Measurements from ENCODE around the gene FRMD5. TPM values are rescaled to one million over a fixed set of nuclear protein-coding genes. Genes with fewer than 3 reads are reported as not detected.

The FRMD5 gene
- total and polyA plus RNA-seq, 7 donors: under 0.01 to 0.01 TPM; not detected in 5

GRCh38 chr15:44160796-44161195 is 34.3 kb downstream of the FRMD5 start:
- intact Hi-C loops (cut with DNase I): no loop called here
- no peaks in the 10 kb centered on the region for H3K36me3 ChIP-seq (ENCODE audit: insufficient read depth in 1 of 2, low read depth in 1 of 2)
- no peaks in the 10 kb centered on the region for H3K4me1 ChIP-seq
- 63 to 75% (median 68%) methylated on average over 1 of the region's 1 CpG for WGBS, 3 donors
- H3K9me3 ChIP-seq: no peaks in the 10 kb centered on the region
- no peak overlapping the region for H3K4me3 ChIP-seq
- peaks cover 0 to 8% (median 0%) of the 10 kb centered on the region in 3 donors for H3K27me3 ChIP-seq (ENCODE audit: insufficient read depth in 3 of 3, low read length in 2 of 3)
- TF ChIP-seq CTCF (IDR thresholded peaks at IDR 0.05): no peak
- no peak overlapping the region for H3K27ac ChIP-seq
- ATAC-seq: no peak
- no peak for DNase-seq

- H3K36me3 ChIP-seq (ENCODE audit: insufficient read depth in 1 of 2, low read depth in 1 of 2): no peaks in the 10 kb centered on the region
- H3K4me3 ChIP-seq: no peak overlapping the region
- DNase-seq: no peak
- H3K4me1 ChIP-seq: no peaks in the 10 kb centered on the region
- no peaks in the 10 kb centered on the region for H3K9me3 ChIP-seq
- intact Hi-C loops (cut with DNase I): no loop called here
- H3K27ac ChIP-seq: no peak overlapping the region
- peaks cover 0 to 8% (median 0%) of the 10 kb centered on the region in 3 donors for H3K27me3 ChIP-seq (ENCODE audit: insufficient read depth in 3 of 3, low read length in 2 of 3)
- no peak for TF ChIP-seq CTCF (IDR thresholded peaks at IDR 0.05)
- no peak for ATAC-seq
Measured at GRCh38 chr15:44159492-44159891, 35.6 kb downstream of the FRMD5 start.

- Histone ChIP-seq H3K4me1 (no peaks in the 10 kb centered on the region), H3K36me3 (ENCODE audit: insufficient read depth in 1 of 2, low read depth in 1 of 2) (no peaks in the 10 kb centered on the region), H3K4me3 (no peak overlapping the region), H3K9me3 (no peaks in the 10 kb centered on the region), H3K27ac (no peak overlapping the region), H3K27me3 (ENCODE audit: insufficient read depth in 3 of 3, low read length in 2 of 3) (peaks cover 0 to 8% (median 0%) of the 10 kb centered on the region in 3 donors)
- intact Hi-C loops (cut with DNase I): no loop called here
- TF ChIP-seq CTCF (IDR thresholded peaks at IDR 0.05): no peak
- ATAC-seq: no peak
- DNase-seq: no peak
Measured at GRCh38 chr15:44158111-44158510, 37.0 kb downstream of the FRMD5 start.

- WGBS, 3 donors: 80 to 91% (median 87%) methylated on average over 1 of the region's 1 CpG
- intact Hi-C loops (cut with DNase I): no loop called here
- Histone ChIP-seq H3K4me3 (no peak overlapping the region), H3K4me1 (no peaks in the 10 kb centered on the region), H3K27me3 (ENCODE audit: insufficient read depth in 3 of 3, low read length in 2 of 3) (peaks cover 0 to 8% (median 0%) of the 10 kb centered on the region in 3 donors), H3K36me3 (ENCODE audit: insufficient read depth in 1 of 2, low read depth in 1 of 2) (no peaks in the 10 kb centered on the region), H3K9me3 (no peaks in the 10 kb centered on the region), H3K27ac (no peak overlapping the region)
- TF ChIP-seq CTCF (IDR thresholded peaks at IDR 0.05): no peak
- ATAC-seq: no peak
- DNase-seq: no peak
Measured at GRCh38 chr15:44157679-44158078, 37.4 kb downstream of the FRMD5 start.

- Histone ChIP-seq H3K4me1 (no peaks in the 10 kb centered on the region), H3K36me3 (ENCODE audit: insufficient read depth in 1 of 2, low read depth in 1 of 2) (no peaks in the 10 kb centered on the region), H3K27me3 (ENCODE audit: insufficient read depth in 3 of 3, low read length in 2 of 3) (peaks cover 0 to 8% (median 0%) of the 10 kb centered on the region in 3 donors), H3K4me3 (no peak overlapping the region), H3K9me3 (no peaks in the 10 kb centered on the region), H3K27ac (no peak overlapping the region)
- DNase-seq (no peak), ATAC-seq (no peak)
- WGBS, 3 donors: 86 to 94% (median 92%) methylated on average over 4 of the region's 4 CpGs
- TF ChIP-seq CTCF (IDR thresholded peaks at IDR 0.05): no peak
- intact Hi-C loops (cut with DNase I): no loop called here
Measured at GRCh38 chr15:44153352-44153751, 41.7 kb downstream of the FRMD5 start.

Data from psoas muscle (tissue), 8 donors.